HG03342 (cell line): ENCODE measurements around the gene LRRC8C.

Experiments used
- ATAC-seq: cut with Tn5 transposase; IDR thresholded peaks from one replicate; pipeline ENCODE4 v1.9.1; 2021; ENCODE audit warnings: mild to moderate bottlenecking, moderate library complexity; ENCODE audit not compliant: unreplicated experiment

The LRRC8C gene

GRCh38 chr1:89727517-89728312 is 94.8 kb downstream of the LRRC8C start:
- no peak for ATAC-seq

- no peak for ATAC-seq
These were observed 95.5 kb downstream of the LRRC8C start for GRCh38 chr1:89728381-89728780.

GRCh38 chr1:89732206-89732605 is 99.3 kb downstream of the LRRC8C start:
- no peak for ATAC-seq

GRCh38 chr1:89732643-89733222 is 99.8 kb downstream of the LRRC8C start:
- no peak for ATAC-seq

GRCh38 chr1:89733748-89734147 is 100.8 kb downstream of the LRRC8C start:
- ATAC-seq: no peak

- no peak for ATAC-seq
These were observed 101.5 kb downstream of the LRRC8C start for GRCh38 chr1:89734442-89734841.

GRCh38 chr1:89735479-89735878 is 102.6 kb downstream of the LRRC8C start:
- ATAC-seq: no peak

GRCh38 chr1:89736937-89737733 is 104.2 kb downstream of the LRRC8C start:
- no peak for ATAC-seq

- ATAC-seq: no peak
These were observed 105.1 kb downstream of the LRRC8C start for GRCh38 chr1:89737985-89738510.

- ATAC-seq: no peak
These were observed 106.3 kb downstream of the LRRC8C start for GRCh38 chr1:89739013-89739843.

GRCh38 chr1:89739844-89740216 is 106.9 kb downstream of the LRRC8C start:
- ATAC-seq: no peak

- ATAC-seq: no peak
These were observed 110.9 kb downstream of the LRRC8C start for GRCh38 chr1:89743788-89744187.

- ATAC-seq: no peak
These were observed 113.7 kb downstream of the LRRC8C start for GRCh38 chr1:89746424-89747149.

- ATAC-seq: no peak
These were observed 120.8 kb downstream of the LRRC8C start for GRCh38 chr1:89753761-89754160.

GRCh38 chr1:89754518-89754917 is 121.6 kb downstream of the LRRC8C start:
- no peak for ATAC-seq

GRCh38 chr1:89755591-89755990 is 122.7 kb downstream of the LRRC8C start:
- no peak for ATAC-seq

GRCh38 chr1:89757532-89757931 is 124.6 kb downstream of the LRRC8C start:
- ATAC-seq: peak; percentile 56

GRCh38 chr1:89758156-89758555 is 125.2 kb downstream of the LRRC8C start:
- no peak for ATAC-seq

- no peak for ATAC-seq
These were observed 126.1 kb downstream of the LRRC8C start for GRCh38 chr1:89759036-89759435.

- no peak for ATAC-seq
These were observed 127.6 kb downstream of the LRRC8C start for GRCh38 chr1:89760496-89760895.
